Endometrial microvascular endothelial cells (primary cell): ENCODE measurements around the gene TP53TG5. TPM values are rescaled to one million over a fixed set of nuclear protein-coding genes. Genes with fewer than 3 reads are reported as not detected.

Experiments used
- in situ Hi-C: cut with HindIII; loops from 2 replicates; pipeline ENCODE4 v1.10.0; 2017; ENCODE audit warnings: low sequenced_read_pairs, low pct_unique_long_range_greater_than_20kb; ENCODE audit errors: inconsistent ontology term
- total RNA-seq: library from RNA; depleted of rRNA; stranded (reverse); fragments of >200 nt; gene quantifications from one replicate; pipeline ENCODE4 v1.2.3, GENCODE V29; 2015; ENCODE audit errors: inconsistent ontology term

Gene TP53TG5
- total RNA-seq, 1 donor from 2014 or later: not detected

DNA sequence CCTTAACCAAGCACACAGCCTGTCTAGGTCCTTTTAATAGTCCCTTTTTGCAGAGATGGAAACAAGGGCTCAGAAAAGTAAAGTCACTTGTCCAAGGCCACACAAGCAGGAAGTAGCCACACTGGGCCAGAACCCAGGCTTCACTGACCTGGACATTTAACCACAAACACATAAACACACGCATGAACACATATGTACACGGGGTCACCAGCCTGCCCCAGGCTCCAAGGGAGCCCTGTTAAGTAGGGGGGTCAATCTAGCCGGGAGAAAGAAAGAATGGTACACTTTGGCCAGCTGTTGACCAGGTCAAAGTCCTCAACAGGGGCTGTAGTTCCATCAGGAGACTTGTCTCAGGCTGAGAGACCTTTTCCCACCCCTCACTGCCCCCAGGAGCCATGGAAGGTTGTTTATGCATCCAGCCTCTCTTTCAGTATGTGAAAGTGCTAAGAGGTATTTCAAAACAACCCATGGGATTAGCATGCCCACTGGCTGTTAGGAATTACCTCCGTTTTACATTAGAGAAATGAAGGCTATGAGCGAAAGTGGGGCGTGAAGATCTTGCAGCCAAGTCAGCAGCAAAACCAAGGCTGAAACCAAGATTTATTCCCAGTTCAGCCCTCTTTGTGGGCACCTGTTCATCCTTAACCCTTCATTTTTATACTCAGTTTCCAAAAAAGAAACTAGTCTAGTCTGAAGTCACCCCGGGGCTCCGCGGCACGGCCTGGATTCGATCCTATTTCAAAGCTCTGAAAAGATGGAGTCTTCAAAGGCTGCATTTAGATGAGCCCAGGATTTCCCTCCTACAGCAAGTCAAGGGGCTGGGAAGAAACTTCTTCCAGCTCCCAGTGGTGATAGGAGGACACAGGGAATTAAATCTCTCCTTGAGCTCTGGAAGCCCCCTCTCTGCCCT is 39.7 kb downstream of the TP53TG5 start:
- in situ Hi-C loops: no loop called here

DNA sequence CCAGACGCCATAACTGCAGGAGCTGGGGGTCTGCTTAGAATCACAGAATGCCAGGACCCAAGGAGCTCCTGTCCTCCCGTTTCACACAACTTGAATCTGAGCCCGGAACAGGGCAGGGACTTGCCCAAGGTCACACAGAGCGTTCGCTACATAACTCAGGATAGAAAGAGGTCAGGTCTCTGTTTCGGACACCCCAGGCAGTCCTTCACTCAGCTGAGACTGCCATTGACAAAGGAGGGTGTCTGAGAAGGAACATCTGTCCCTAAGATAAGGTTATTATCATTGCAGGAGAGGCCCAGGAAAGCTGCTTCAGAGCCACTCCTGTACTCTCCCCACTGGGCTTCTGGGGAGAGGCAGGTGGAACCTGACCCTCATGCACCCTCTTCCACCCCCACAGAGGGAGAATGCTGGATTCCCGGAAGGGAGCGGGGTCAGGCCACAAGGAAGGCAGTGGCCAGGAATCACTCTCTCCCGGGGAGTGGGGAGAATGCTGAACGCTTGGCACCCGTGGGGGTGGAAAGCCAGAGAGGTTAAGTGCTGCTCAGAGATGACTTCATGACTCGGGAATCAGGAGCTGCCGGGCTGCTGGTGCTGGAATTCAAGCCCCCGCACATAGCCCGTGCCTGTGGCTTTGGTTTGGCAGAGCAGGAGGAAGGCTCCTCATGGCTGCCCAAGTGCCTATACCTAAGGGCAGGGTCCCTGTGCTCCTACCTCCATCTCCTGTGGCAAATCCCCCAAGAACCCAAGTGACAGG is 40.6 kb downstream of the TP53TG5 start:
- in situ Hi-C loops: no loop called here

DNA sequence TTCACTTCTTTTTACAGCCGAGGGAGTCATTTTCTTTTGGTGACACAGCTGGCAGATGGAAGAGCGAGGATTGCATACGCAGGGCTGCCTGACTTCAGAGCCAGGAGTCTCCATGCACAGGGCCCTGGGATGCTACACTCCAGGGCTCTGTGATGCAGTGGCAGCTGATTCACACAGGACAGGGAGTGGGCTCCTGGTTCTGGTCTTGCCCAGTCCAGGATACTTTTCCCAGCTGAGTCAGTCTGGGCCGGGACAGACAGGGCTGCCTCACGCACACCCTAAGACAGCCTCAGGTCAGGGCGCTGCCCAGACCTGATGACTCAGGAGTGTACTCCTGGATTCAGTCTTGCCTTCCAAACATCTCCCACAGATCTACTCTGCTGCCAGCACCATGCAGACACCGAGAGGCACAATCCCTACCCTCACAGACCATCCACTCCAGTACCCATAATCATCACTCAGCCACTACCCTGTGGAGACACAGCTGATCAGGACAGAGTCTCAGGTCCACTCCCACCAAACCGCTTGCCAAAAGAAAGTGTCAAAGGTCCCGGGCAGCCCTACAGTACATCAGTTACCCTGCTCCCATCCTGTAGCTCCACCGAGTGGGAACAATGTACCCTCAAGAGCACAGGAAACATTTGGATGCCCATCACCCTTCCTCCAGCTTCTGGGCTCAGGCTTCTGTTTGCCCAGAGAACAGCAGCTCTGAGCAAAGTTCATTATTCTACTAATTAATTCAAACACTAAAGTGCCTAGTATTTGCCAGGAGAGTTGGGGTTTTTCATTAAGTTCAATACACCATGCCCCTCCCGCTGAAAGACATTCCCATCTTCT is 41.4 kb downstream of the TP53TG5 start:
- in situ Hi-C loops: no loop called here

DNA sequence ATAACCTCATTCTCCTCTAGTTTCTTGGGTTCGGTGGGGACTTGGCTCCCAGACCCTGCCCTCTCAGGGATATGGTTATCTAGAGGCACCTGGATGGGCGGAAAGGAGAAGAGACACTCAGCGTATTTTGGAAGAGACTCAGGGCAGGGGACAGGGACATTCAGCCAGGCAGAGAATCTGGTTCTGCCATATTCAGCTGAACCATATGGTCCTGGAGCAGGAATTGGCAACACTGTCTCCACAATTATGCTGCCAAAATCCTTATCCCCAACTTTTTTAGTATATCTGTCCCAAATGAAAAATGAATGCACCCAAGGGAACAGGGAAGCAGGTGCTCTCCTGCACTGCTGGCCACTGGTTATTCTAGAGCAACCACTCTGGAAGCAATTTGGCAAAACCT is 47.6 kb downstream of the TP53TG5 start:
- in situ Hi-C loops: no loop called here

DNA sequence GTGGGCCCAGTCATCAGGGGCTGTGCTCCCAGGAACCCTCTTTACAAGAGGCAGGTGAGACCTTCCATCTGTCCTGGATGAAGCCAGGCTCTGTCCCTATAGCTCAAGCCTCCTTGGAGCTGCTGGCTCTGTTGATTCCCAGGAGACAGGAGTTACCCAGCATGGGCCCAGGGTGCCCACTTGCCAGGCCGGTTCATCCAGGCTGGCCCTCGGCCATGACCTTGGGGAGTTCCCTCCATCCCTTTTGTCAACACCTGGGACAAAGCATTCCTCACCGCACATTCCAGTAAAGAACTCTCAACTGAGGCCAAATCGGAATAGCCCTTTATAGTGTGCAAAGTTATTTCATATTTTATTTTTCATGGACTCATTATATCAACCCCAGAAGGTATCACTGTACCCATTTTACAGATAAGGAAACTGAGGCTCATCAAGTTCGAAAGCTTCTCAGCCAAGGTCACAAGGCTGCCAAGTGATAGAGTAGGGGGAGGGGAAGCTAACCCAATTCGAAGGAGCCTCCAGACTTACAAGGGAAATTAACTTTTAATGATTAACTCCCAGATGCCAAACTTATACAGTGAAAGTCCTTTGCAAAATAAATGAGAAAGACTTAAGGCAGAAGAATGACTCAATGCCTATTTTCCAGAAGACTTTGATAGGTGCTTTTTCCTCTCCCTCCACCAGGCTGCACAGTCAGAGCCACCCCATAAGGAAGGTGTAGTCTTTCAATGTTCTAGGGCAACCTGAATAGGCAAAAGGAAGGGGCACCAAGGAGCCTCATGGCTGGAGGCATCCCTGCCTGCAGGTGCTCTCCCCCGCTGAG is 48.4 kb downstream of the TP53TG5 start:
- in situ Hi-C loops: no loop called here

DNA sequence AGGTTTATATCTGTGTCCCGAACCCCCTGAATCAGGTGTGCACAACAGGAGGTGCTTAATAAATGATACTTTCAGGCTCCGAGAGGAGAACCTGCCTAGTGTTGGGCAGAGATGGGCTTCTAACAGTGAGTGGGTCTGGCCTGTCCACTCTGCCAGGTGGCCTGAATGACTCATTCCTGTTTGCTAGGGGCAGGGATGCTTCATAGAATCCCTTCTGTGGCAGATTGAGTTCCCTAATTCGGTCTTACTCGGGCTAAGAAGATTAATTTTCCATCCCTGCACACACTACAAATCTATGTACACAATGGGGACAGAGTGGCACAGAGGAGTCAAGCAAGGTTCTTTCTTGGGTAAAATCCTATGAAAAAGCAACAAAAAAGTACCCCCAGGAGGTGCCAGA is 49.7 kb downstream of the TP53TG5 start:
- in situ Hi-C loops: no loop called here

DNA sequence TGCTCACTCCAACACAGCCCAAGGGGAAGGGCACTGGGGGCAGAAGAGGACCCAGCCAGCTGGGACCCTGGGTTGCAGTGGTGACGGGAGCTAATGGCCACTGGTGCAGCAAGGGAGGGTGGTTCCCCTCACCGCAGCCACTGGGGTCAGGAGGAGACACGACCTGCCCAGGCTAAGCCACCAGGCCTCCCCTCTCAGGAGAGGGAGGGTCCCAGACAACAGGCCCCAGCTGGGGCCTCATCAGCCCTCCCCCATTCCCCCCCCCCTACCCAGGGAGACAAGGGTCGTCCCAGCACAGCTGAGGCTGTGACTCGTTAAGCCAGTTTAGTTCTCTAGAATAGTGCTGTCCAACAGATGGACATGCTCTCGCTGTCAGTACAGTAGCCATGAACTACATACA is 52.8 kb downstream of the TP53TG5 start:
- in situ Hi-C loops: no loop called here

DNA sequence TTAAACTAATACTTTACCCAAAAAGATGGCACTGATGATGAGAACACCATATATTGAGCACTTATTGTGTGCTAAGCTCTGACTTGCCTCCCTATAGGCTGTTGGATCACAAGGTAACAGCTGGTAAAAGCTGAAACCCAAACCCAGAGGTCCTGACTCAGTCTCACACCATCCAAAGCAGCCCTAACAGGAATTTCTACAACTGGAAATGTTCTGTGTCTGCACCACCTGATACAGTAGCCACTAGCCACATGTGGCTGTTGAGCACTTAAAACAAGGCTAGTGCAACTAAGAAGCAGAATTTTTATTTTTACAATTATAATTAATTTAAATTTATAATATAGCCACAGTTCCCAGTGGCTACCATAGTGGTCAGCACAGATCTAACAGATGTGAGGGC is 54.4 kb downstream of the TP53TG5 start:
- in situ Hi-C loops: no loop called here

DNA sequence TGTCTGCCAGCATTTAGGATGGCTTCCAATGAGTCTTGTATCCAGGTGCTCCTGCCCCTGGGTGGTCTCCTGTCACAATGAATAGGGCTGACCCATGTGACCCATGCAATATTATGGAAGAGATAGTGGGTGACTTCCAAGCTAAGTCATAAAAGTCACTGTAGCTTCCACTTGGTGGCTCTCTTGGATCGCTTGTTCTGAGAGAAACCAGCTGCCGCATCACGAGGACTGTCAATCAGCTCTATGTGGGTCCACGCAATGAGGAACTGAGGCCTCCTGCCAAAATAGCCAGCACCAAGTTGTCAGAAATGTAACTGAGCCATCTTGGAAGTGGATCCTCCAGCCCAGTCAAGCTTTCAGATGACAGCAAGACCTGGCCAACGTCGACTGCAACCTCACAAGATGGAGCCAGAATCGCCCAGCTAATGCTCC is 55.2 kb downstream of the TP53TG5 start:
- in situ Hi-C loops: no loop called here

Other genes starting within 250 kb of the TP53TG5 start
- not detected for gene PI3, start 203.4 kb downstream of the TP53TG5 start, total RNA-seq
- gene SEMG1, start 171.3 kb downstream of the TP53TG5 start, total RNA-seq: not detected
- gene SEMG2, start 157.0 kb downstream of the TP53TG5 start, total RNA-seq: not detected
- gene SLPI, start 123.8 kb downstream of the TP53TG5 start, total RNA-seq: not detected
- not detected for gene RBPJL, start 71.5 kb downstream of the TP53TG5 start, total RNA-seq
- gene MATN4, start 70.0 kb downstream of the TP53TG5 start, total RNA-seq: not detected
- 43.6 TPM for gene SDC4, start 29.9 kb downstream of the TP53TG5 start, total RNA-seq
- gene SYS1, start 15.2 kb downstream of the TP53TG5 start, total RNA-seq: 35.1 TPM
- gene DBNDD2, start 30.0 kb upstream of the TP53TG5 start, total RNA-seq: 13.8 TPM
- gene PIGT, start 37.8 kb upstream of the TP53TG5 start, total RNA-seq: 84.6 TPM
- not detected for gene WFDC2, start 91.4 kb upstream of the TP53TG5 start, total RNA-seq
- gene SPINT3, start 137.3 kb upstream of the TP53TG5 start, total RNA-seq: not detected
- gene WFDC6, start 161.2 kb upstream of the TP53TG5 start, total RNA-seq: not detected
- gene EPPIN, start 169.1 kb upstream of the TP53TG5 start, total RNA-seq: not detected
- not detected for gene WFDC8, start 201.0 kb upstream of the TP53TG5 start, total RNA-seq